Sigmoid colon (tissue), 4 donors: ENCODE measurements around the gene PRDM11.

ENCODE experiments used
- EP300 ChIP-seq, 4 donors: sonication (generic); formaldehyde crosslinking; IDR thresholded peaks; one replicate each; pipeline ENCODE4 v1.6.1; 2017; ENCODE audit warnings: antibody characterized with exemption in 4 of 4
- POLR2A ChIP-seq, 2 donors: fragments of 450-650 bp; IDR thresholded peaks; one replicate each; pipeline ENCODE4 v1.6.1; 2016; ENCODE audit warnings: antibody characterized with exemption in 2 of 2, mild to moderate bottlenecking in 2 of 2, moderate library complexity in 2 of 2
- POLR2AphosphoS5 ChIP-seq, 4 donors: sonication (generic); formaldehyde crosslinking; IDR thresholded peaks; one replicate each; pipeline ENCODE4 v1.6.1; 2017; ENCODE audit warnings: antibody characterized with exemption in 4 of 4
- TF ChIP-seq, protein P1 (sequence below), 4 experiments: fragments of 450-650 bp in 3 of 4; fragments of 200-600 bp in 1 of 4; IDR thresholded peaks; one replicate each; pipeline ENCODE4 v1.5.1; 2016 to 2019; ENCODE audit warnings: antibody characterized with exemption in 4 of 4, mild to moderate bottlenecking in 3 of 4, moderate library complexity in 2 of 4

DNA sequence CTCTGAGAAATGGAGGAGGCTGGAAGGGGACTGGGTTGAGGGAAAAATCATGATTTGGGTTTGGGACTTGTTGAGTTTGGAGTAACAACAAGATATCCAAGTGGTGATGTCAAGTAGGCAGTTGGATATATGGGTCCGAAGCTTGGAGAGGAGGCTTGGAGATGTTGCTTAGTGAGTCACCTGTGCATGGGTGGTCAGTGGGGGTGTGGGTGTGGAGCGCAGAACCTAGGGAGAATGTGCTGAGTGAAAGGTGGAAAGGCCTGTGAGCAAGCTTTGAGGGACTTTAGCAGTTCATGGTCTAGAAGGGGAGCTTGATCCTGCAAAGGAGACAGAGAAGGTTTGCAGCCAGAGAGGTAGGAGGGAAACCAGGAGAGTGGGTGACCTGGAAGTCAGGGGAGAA is 38.2 kb downstream of the PRDM11 start:
- TF ChIP-seq, protein P1, sequence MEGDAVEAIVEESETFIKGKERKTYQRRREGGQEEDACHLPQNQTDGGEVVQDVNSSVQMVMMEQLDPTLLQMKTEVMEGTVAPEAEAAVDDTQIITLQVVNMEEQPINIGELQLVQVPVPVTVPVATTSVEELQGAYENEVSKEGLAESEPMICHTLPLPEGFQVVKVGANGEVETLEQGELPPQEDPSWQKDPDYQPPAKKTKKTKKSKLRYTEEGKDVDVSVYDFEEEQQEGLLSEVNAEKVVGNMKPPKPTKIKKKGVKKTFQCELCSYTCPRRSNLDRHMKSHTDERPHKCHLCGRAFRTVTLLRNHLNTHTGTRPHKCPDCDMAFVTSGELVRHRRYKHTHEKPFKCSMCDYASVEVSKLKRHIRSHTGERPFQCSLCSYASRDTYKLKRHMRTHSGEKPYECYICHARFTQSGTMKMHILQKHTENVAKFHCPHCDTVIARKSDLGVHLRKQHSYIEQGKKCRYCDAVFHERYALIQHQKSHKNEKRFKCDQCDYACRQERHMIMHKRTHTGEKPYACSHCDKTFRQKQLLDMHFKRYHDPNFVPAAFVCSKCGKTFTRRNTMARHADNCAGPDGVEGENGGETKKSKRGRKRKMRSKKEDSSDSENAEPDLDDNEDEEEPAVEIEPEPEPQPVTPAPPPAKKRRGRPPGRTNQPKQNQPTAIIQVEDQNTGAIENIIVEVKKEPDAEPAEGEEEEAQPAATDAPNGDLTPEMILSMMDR (IDR thresholded peaks at IDR 0.05): no peak
- TF ChIP-seq POLR2A (IDR thresholded peaks at IDR 0.05) (no peak), POLR2AphosphoS5 (IDR thresholded peaks at IDR 0.05) (no peak), EP300 (IDR thresholded peaks at IDR 0.05) (no peak)
